GM12892 (cell line): ENCODE data around the gene LAMA5.

Source experiments
- DNase-seq: peaks from one replicate; pipeline ENCODE4 v3.0.0; 2011; ENCODE audit not compliant: insufficient read length
- FAIRE-seq: peaks from 2 replicates; lab custom pipeline; 2011; peaks lifted over from hg19 to GRCh38; lab: Jason Lieb, UNC
- POLR2A ChIP-seq: IDR thresholded peaks from 2 replicates; pipeline ENCODE4 v1.6.1; 2011; ENCODE audit warnings: low read depth, low read length, control low read depth
- POLR2AphosphoS5 ChIP-seq: IDR thresholded peaks from 2 replicates; pipeline ENCODE4 v1.6.1; 2011; ENCODE audit warnings: low read depth, low read length, control low read depth
- TAF1 ChIP-seq: IDR thresholded peaks from 2 replicates; pipeline ENCODE4 v1.6.1; 2011; ENCODE audit warnings: low read depth, mild to moderate bottlenecking, control low read depth, low read length, borderline replicate concordance

LAMA5 gene

GRCh38 chr20:62358171-62359042, 8.7 kb downstream of the LAMA5 start:
- DNase-seq (no peak), FAIRE-seq (no peak)
- TF ChIP-seq TAF1 (no peak), POLR2A (no peak), POLR2AphosphoS5 (no peak)

- DNase-seq, result no peak
- TF ChIP-seq POLR2AphosphoS5, result no peak
- TF ChIP-seq POLR2A, result no peak
- no peak for TF ChIP-seq TAF1
- FAIRE-seq, result no peak
These were observed 9.4 kb downstream of the LAMA5 start for GRCh38 chr20:62357681-62358080.

- DNase-seq (no peak), FAIRE-seq (no peak)
- TF ChIP-seq TAF1 (no peak), POLR2AphosphoS5 (no peak), POLR2A (no peak)
These were observed 9.9 kb downstream of the LAMA5 start for GRCh38 chr20:62357187-62357667.

- FAIRE-seq (no peak), DNase-seq (no peak)
- no peak for TF ChIP-seq POLR2A
- no peak for TF ChIP-seq POLR2AphosphoS5
- TF ChIP-seq TAF1, result no peak
These were observed 10.4 kb downstream of the LAMA5 start for GRCh38 chr20:62356589-62357186.

GRCh38 chr20:62355878-62356588, 11.1 kb downstream of the LAMA5 start:
- no peak for FAIRE-seq
- no peak for DNase-seq
- TF ChIP-seq POLR2AphosphoS5, result no peak
- TF ChIP-seq TAF1, result no peak
- no peak for TF ChIP-seq POLR2A

DNA sequence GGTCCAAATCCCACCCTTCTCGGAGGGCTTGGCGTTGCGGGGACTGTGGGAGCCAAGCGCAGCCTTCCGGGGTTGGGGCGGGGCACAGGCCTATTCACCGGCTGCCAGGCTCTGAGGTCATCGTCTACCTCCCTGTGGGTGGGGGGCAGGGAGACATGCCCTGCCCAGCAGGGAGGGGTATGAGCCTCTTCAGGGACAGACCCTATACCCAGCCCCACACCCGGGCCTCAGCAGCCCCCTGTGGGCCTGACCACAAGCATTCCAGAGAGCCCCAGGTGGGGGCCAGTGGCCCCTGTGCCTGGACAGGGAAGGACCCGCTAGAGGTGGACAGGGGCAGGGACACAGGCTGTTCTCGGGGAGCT, 11.6 kb downstream of the LAMA5 start:
- DNase-seq (no peak), FAIRE-seq (no peak)
- TF ChIP-seq POLR2AphosphoS5, result no peak
- TF ChIP-seq TAF1, result no peak
- TF ChIP-seq POLR2A, result no peak

GRCh38 chr20:62354811-62355341, 12.2 kb downstream of the LAMA5 start:
- TF ChIP-seq TAF1, result no peak
- no peak for TF ChIP-seq POLR2AphosphoS5
- TF ChIP-seq POLR2A, result no peak
- no peak for FAIRE-seq
- DNase-seq, result no peak

DNA sequence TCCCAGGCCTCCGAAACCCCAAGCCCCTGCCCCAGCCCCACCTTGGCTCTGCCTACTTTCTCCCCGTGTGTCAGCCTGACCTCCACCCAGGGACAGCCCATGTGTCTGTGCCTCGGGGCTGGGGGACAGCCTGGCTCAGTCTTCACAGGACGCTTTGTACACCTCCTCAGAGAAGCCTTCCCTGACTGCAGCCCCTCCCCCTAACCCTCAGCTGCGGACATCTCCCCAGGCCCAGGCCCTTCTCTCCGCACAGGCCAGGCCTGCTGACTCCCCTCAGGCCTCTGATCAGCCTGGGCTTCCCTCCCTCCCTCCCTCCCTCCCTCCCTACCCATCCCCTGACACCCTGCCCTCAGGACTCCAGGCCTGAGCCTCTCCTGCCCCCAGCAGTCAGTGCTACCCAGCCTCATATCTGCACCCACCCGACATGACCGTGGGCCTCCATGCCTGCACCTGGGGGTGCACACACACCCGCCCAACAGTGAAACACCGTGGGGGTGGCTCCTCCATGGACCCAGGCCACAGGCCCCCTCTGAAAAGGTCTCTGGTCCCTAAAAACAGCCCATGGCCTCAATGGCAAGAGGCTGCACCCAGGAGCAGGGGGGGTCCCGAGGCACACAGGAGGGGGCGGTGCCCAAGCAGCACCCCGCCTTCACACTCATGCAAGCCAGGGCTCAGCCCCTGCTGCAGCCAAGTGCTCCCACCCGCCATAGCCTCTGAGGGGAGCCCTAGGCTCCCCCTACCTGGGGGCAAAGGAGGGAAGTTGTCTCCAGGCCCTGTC, 12.9 kb downstream of the LAMA5 start:
- no peak for FAIRE-seq

DNA sequence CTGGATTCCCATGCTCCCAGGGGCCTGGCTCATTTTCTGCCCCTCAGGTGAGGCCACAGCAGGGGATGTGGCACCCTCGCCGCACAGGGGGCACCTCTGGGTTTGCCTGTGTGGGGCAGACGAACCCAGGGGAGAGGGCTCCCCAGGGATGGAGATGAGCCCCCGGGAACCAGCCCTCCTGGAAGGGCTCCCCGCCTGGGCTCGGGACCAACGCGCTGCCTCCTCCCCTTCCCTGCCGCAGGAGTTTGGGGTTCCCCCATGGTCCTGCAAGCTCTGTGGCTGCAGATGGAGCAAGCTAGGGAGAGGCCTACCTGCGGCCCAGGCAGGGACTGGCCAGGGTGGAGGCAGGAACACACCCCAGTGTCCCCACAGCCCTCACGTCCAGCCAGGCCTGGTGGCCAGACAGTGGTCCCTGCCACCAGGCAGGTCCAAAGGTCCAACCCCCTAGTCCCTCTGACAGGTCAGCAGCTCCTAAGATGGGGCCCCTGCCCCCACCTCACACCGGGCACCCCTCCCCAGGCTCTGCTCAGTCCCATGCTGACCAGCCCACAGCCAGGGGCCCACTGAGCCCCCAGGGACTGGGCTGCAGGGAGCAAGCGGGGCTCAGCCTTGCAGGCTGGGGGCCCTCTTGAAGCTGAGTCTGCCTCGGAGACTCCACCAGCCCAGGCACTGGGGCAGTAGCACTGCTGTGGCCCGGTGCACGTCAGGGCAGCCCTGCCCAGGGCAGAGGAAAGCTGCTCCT, 13.7 kb downstream of the LAMA5 start:
- TF ChIP-seq TAF1 (no peak), POLR2A (no peak), POLR2AphosphoS5 (no peak)
- FAIRE-seq, result no peak
- no peak for DNase-seq

More for the DNA sequence above, 12.9 kb downstream of the LAMA5 start:
- DNase-seq, result no peak
- TF ChIP-seq POLR2AphosphoS5 (no peak), TAF1 (no peak), POLR2A (no peak)
